H1 (cell line): ENCODE results near the gene ORMDL3. TPM values are rescaled to one million over a fixed set of nuclear protein-coding genes. Genes with fewer than 3 reads are reported as not detected.
A peak's percentile ranks its signal among the peaks of the same experiment; 100 is the strongest.

Experiments
- CTCF ChIA-PET: fragments of 300-600 bp; sonication (Branson Sonifier 250); formaldehyde crosslinking; loops from one replicate; lab custom pipeline; 2021; ENCODE audit not compliant: partially characterized antibody; lab: Charles Lee
- POLR2A ChIA-PET: fragments of 300-600 bp; sonication (Branson Sonifier 250); formaldehyde crosslinking; loops from one replicate; lab custom pipeline; 2021; ENCODE audit warnings: inconsistent platforms; ENCODE audit not compliant: partially characterized antibody; lab: Charles Lee
- DNase-seq, 2 experiments: peaks; one replicate each; pipeline versions ENCODE4 v3.0.0 to v3.0.0-alpha.2; 2010 to 2022; ENCODE audit warnings: low spot score in 2 of 2, low read depth in 1 of 2, mixed read lengths in 1 of 2
- FAIRE-seq: peaks from 2 replicates; lab custom pipeline; 2011; peaks lifted over from hg19 to GRCh38; lab: Jason Lieb, UNC
- H2AFZ ChIP-seq: 2 replicates; pipeline ENCODE4 v1.8.1; 2012; ENCODE audit warnings: low read length, inconsistent platforms
- H2AK5ac ChIP-seq: 2 replicates; pipeline ENCODE4 v1.6.1; 2013; ENCODE audit warnings: low read depth, low read length
- H2BK120ac ChIP-seq: replicated peaks from 2 replicates; pipeline ENCODE3; 2013; ENCODE audit warnings: low read depth, low read length, inconsistent platforms
- H2BK12ac ChIP-seq: 2 replicates; pipeline ENCODE4 v1.6.1; 2013; ENCODE audit warnings: low read depth, low read length
- H2BK15ac ChIP-seq: 2 replicates; pipeline ENCODE4 v1.6.1; 2013; ENCODE audit warnings: low read length
- H2BK20ac ChIP-seq: 2 replicates; pipeline ENCODE4 v1.6.1; 2013; ENCODE audit warnings: low read length
- H2BK5ac ChIP-seq: 2 replicates; pipeline ENCODE4 v1.6.1; 2013; ENCODE audit warnings: low read depth, low read length
- H3K14ac ChIP-seq: 2 replicates; pipeline ENCODE4 v1.6.1; 2013; ENCODE audit warnings: inconsistent platforms; ENCODE audit not compliant: insufficient read length
- H3K18ac ChIP-seq: 2 replicates; pipeline ENCODE4 v1.6.1; 2013; ENCODE audit warnings: low read length; ENCODE audit errors: extremely low read depth
- H3K23ac ChIP-seq: 2 replicates; pipeline ENCODE4 v1.6.1; 2013; ENCODE audit warnings: inconsistent platforms; ENCODE audit not compliant: insufficient read length
- H3K23me2 ChIP-seq: 2 replicates; pipeline ENCODE4 v1.6.1; 2013; ENCODE audit warnings: low read depth, low read length
- H3K27ac ChIP-seq: 2 replicates; pipeline ENCODE4 v1.6.1; 2011; ENCODE audit warnings: low read depth, low read length, inconsistent platforms
- H3K27me3 ChIP-seq, 4 experiments: replicated peaks in 1 of 4; 1 replicate in 1 of 4; 2 replicates in 3 of 4; pipeline versions ENCODE4 v1.6.1 to v1.8.1; 2011 to 2013; ENCODE audit warnings: low read length in 3 of 4, mild to moderate bottlenecking in 3 of 4, inconsistent platforms in 2 of 4, mixed read lengths in 2 of 4, moderate library complexity in 1 of 4; ENCODE audit not compliant: control insufficient read depth in 3 of 4, insufficient read depth in 3 of 4; ENCODE audit errors: extremely low read depth in 1 of 4
- H3K36me3 ChIP-seq, 4 experiments: 2 replicates each; pipeline versions ENCODE4 v1.6.1 to v1.8.1; 2011 to 2013; ENCODE audit warnings: mild to moderate bottlenecking in 4 of 4, low read length in 3 of 4, moderate library complexity in 2 of 4, control low read depth in 1 of 4, inconsistent platforms in 1 of 4; ENCODE audit not compliant: insufficient read depth in 4 of 4, control insufficient read depth in 2 of 4
- H3K4ac ChIP-seq: replicated peaks from 2 replicates; pipeline ENCODE3; 2013; ENCODE audit warnings: low read length, low read depth, mixed read lengths, inconsistent platforms; ENCODE audit not compliant: insufficient read length
- H3K4me1 ChIP-seq, 4 experiments: replicated peaks in 1 of 4; 1 replicate in 1 of 4; 2 replicates in 3 of 4; pipeline versions ENCODE4 v1.6.1 to v1.8.1; 2011 to 2013; ENCODE audit warnings: low read length in 3 of 4, inconsistent platforms in 2 of 4, mixed read lengths in 1 of 4; ENCODE audit not compliant: insufficient read depth in 4 of 4, control insufficient read depth in 3 of 4
- H3K4me2 ChIP-seq, 2 experiments: 2 replicates each; pipeline versions ENCODE4 v1.6.1 to v1.8.1; 2011 to 2013; ENCODE audit warnings: low read depth in 2 of 2, low read length in 2 of 2, control low read depth in 1 of 2, inconsistent platforms in 1 of 2, mild to moderate bottlenecking in 1 of 2; ENCODE audit not compliant: insufficient read depth in 1 of 2
- H3K4me3 ChIP-seq, 4 experiments: fragments of 200-600, 300-600 bp in 1 of 4; sonication (generic), shearing (Covaris generic), sonication (Bioruptor Twin) in 1 of 4; 2 replicates each; pipeline versions ENCODE4 v1.5.1 to v1.8.1; 2011 to 2016; ENCODE audit warnings: low read length in 4 of 4, low read depth in 3 of 4, control low read depth in 2 of 4, inconsistent platforms in 2 of 4, mild to moderate bottlenecking in 2 of 4, mixed read lengths in 1 of 4, moderate library complexity in 1 of 4; ENCODE audit not compliant: insufficient read depth in 2 of 4; ENCODE audit errors: extremely low read depth in 1 of 4
- H3K56ac ChIP-seq: replicated peaks from 2 replicates; pipeline ENCODE3; 2013; ENCODE audit warnings: low read depth, mild to moderate bottlenecking, mixed read lengths, low read length, inconsistent platforms; ENCODE audit not compliant: insufficient read length
- H3K79me1 ChIP-seq: 2 replicates; pipeline ENCODE4 v1.6.1; 2013; ENCODE audit warnings: low read depth, low read length, control low read depth
- H3K79me2 ChIP-seq, 2 experiments: 2 replicates each; pipeline versions ENCODE4 v1.6.1 to v1.8.1; 2012 to 2013; ENCODE audit warnings: low read length in 2 of 2, mild to moderate bottlenecking in 2 of 2, inconsistent platforms in 1 of 2; ENCODE audit not compliant: insufficient read depth in 2 of 2, control insufficient read depth in 1 of 2
- H3K9ac ChIP-seq, 4 experiments: replicated peaks in 1 of 4; 1 replicate in 1 of 4; 2 replicates in 3 of 4; pipeline versions ENCODE4 v1.6.1 to v1.8.1; 2011 to 2013; ENCODE audit warnings: low read depth in 3 of 4, low read length in 3 of 4, control low read depth in 2 of 4, mild to moderate bottlenecking in 2 of 4, moderate library complexity in 2 of 4, inconsistent platforms in 1 of 4; ENCODE audit errors: extremely low read depth in 1 of 4
- H3K9me3 ChIP-seq, 2 experiments: 2 replicates each; pipeline versions ENCODE4 v1.6.1 to v1.8.1; 2012 to 2013; ENCODE audit warnings: mild to moderate bottlenecking in 2 of 2, moderate library complexity in 2 of 2, control low read depth in 1 of 2, inconsistent platforms in 1 of 2, low read depth in 1 of 2, low read length in 1 of 2, mixed read lengths in 1 of 2; ENCODE audit not compliant: insufficient read depth in 2 of 2
- H4K20me1 ChIP-seq, 2 experiments: replicated peaks in 1 of 2; 2 replicates each; pipeline versions ENCODE3 to v1.8.1; 2011 to 2013; ENCODE audit warnings: inconsistent platforms in 2 of 2, low read length in 2 of 2, mild to moderate bottlenecking in 1 of 2; ENCODE audit not compliant: insufficient read depth in 2 of 2, control insufficient read depth in 1 of 2
- H4K5ac ChIP-seq: 2 replicates; pipeline ENCODE4 v1.6.1; 2013; ENCODE audit warnings: low read length, low read depth, mixed read lengths, inconsistent platforms; ENCODE audit not compliant: insufficient read length
- H4K8ac ChIP-seq: 2 replicates; pipeline ENCODE4 v1.8.0; 2013; ENCODE audit warnings: mild to moderate bottlenecking, moderate library complexity, low read length, inconsistent platforms; ENCODE audit not compliant: insufficient read depth; ENCODE audit errors: extremely low read depth
- H4K91ac ChIP-seq: replicated peaks from 2 replicates; pipeline ENCODE3; 2013; ENCODE audit warnings: low read length, mixed read lengths, inconsistent platforms; ENCODE audit not compliant: insufficient read length
- ATF3 ChIP-seq: IDR thresholded peaks from 2 replicates; pipeline ENCODE4 v1.6.1; 2011; ENCODE audit warnings: low read depth, mild to moderate bottlenecking, low read length; ENCODE audit not compliant: insufficient read depth
- BACH1 ChIP-seq: IDR thresholded peaks from 2 replicates; pipeline ENCODE4 v1.6.1; 2012; ENCODE audit warnings: low read length, improper control_type of control experiment
- E2F6 ChIP-seq: IDR thresholded peaks from 2 replicates; pipeline ENCODE4 v1.6.1; 2012; ENCODE audit warnings: inconsistent platforms
- EP300 ChIP-seq, 2 experiments: IDR thresholded peaks; 1 replicate in 1 of 2; 2 replicates in 1 of 2; pipeline ENCODE4 v1.6.1; 2011 to 2012; ENCODE audit warnings: low read depth in 2 of 2, low read length in 2 of 2, mild to moderate bottlenecking in 2 of 2, borderline replicate concordance in 1 of 2, inconsistent platforms in 1 of 2, moderate library complexity in 1 of 2
- HDAC6 ChIP-seq: IDR thresholded peaks from one replicate; pipeline ENCODE4 v1.7.1; 2012; ENCODE audit warnings: low read depth, mild to moderate bottlenecking, inconsistent platforms, low read length, moderate library complexity
- MAX ChIP-seq: IDR thresholded peaks from 2 replicates; pipeline ENCODE4 v1.6.1; 2012; ENCODE audit warnings: inconsistent platforms
- NRF1 ChIP-seq: IDR thresholded peaks from 2 replicates; pipeline ENCODE4 v1.6.1; 2011; ENCODE audit warnings: mild to moderate bottlenecking, low read depth, low read length, improper control_type of control experiment
- PHF8 ChIP-seq: fragments of 200-600 bp; sonication (generic); conservative IDR thresholded peaks from 2 replicates; pipeline ENCODE4 v1.7.1; 2012; ENCODE audit warnings: low read depth, mild to moderate bottlenecking, inconsistent platforms, low read length, moderate library complexity
- RFX5 ChIP-seq: IDR thresholded peaks from 2 replicates; pipeline ENCODE4 v1.6.1; 2011; ENCODE audit warnings: low read depth, low read length, improper control_type of control experiment, borderline replicate concordance
- RNF2 ChIP-seq: fragments of 200-900, 300-1000 bp; sonication (generic); IDR thresholded peaks from 2 replicates; pipeline ENCODE4 v1.7.1; 2016; ENCODE audit warnings: borderline replicate concordance, low read depth, mild to moderate bottlenecking, antibody characterized with exemption, low read length; ENCODE audit not compliant: poor library complexity, severe bottlenecking; ENCODE audit errors: missing control alignments
- RXRA ChIP-seq: IDR thresholded peaks from 2 replicates; pipeline ENCODE4 v1.6.1; 2011; ENCODE audit warnings: low read depth, mild to moderate bottlenecking, low read length, moderate library complexity; ENCODE audit not compliant: insufficient read depth
- WGBS, 2 experiments: shearing (Covaris generic) in 1 of 2; methylation state at CpG; one replicate each; pipeline versions ENCODE4 v1.1.6 to v1.1.7; 2013 to 2015; ENCODE audit warnings: low lambda C conversion rate in 2 of 2, mixed read lengths in 2 of 2, inconsistent platforms in 1 of 2, low coverage in 1 of 2, missing lambda C conversion rate in 1 of 2; ENCODE audit not compliant: insufficient replicate concordance in 2 of 2, insufficient coverage in 1 of 2, insufficient read length in 1 of 2; ENCODE audit errors: extremely low coverage in 1 of 2, missing lambda C conversion rate in 1 of 2; 5-methylcytosine and 5-hydroxymethylcytosine counted together
- polyA plus RNA-seq, 7 experiments: library from polyadenylated mRNA; depleted of rRNA in 3 of 7; stranded (reverse) in 5 of 7; unstranded in 2 of 7; fragments of >200 nt in 5 of 7; fragments of 200-250 nt in 2 of 7; gene quantifications; 1 replicate in 5 of 7; 2 replicates in 1 of 7; 4 replicates in 1 of 7; pipeline versions ENCODE4 v1.2.1 to v1.2.3, GENCODE V29; 2011 to 2013; ENCODE audit warnings: missing spikeins in 2 of 7, mixed read lengths in 2 of 7
- total RNA-seq: library from RNA; stranded (reverse); fragmentation: NEBNext Ultra II Directional; extraction: Animal tissue kit (Norgen Biotek cat#: 25700); gene quantifications from 2 replicates; pipeline ENCODE4 v1.2.1, GENCODE V29; 2021

ORMDL3 gene
- total and polyA plus RNA-seq, 2 of the 8 experiments (the other 6 are each of a cell fraction or from before 2014, with no cell fraction given): 50.4 to 108 TPM

GRCh38 chr17:39933912-39934311 lies 6.5 kb upstream of the ORMDL3 start:
- no peak for FAIRE-seq
- Histone ChIP-seq H3K4me1 (peaks cover 0 to 7% (median 4%) of the 10 kb centered on the region in 4 experiments; a peak in 5 of 7 replicates), H3K4me2 (peak overlapping the region; percentile 14 to 45; a peak in 1 of 4 replicates), H2BK15ac (no peak overlapping the region), H3K79me2 (no peaks in the 10 kb centered on the region), H2BK5ac (no peak overlapping the region), H3K9ac (no peak overlapping the region), H3K23me2 (0 out of 2 replicates have a peak, but pooled peaks cover 2% of the 10 kb centered on the region), H3K56ac (no peak overlapping the region), H2BK12ac (no peak overlapping the region), H3K79me1 (no peaks in the 10 kb centered on the region), H2AFZ (no peak overlapping the region), H4K91ac (no peak overlapping the region), H3K23ac (no peak overlapping the region), H3K18ac (no peak overlapping the region), H3K14ac (no peak overlapping the region), H3K27ac (no peak overlapping the region), H2BK120ac (no peak overlapping the region), H3K4me3 (no peak overlapping the region), H3K27me3 (no peaks in the 10 kb centered on the region; a peak in 1 of 7 replicates), H3K36me3 (no peaks in the 10 kb centered on the region), H2BK20ac (no peak overlapping the region), H4K20me1 (no peaks in the 10 kb centered on the region), H3K9me3 (no peaks in the 10 kb centered on the region), H2AK5ac (no peak overlapping the region), H4K8ac (no peak overlapping the region), H4K5ac (no peak overlapping the region), H3K4ac (no peak overlapping the region)
- ChIA-PET POLR2A (interaction anchor here (1.4 to 1.5 kb wide), 2 partner anchors 19 to 29 kb away, joined by 3 to 5 read pairs; no protein-coding TSS in a partner anchor), CTCF (interaction anchor here (0.6 kb wide), 1 partner anchor 52 kb away, joined by 3 read pairs; no protein-coding TSS in a partner anchor)
- DNase-seq: no peak
- 78% methylated on average over 4 of the region's 5 CpGs; no CpG with 5 or more reads in 1 of the 2 experiments for WGBS, 2 experiments
- TF ChIP-seq ATF3 (no peak), HDAC6 (no peak), MAX (no peak), EP300 (IDR thresholded peaks at IDR 0.05; ENCODE audit: borderline replicate concordance in 1 of 2, low read depth in 2 of 2, low read length in 2 of 2) (no peak), NRF1 (no peak), BACH1 (no peak), RNF2 (no peak), PHF8 (no peak), RXRA (no peak), RFX5 (no peak), E2F6 (no peak)
